Muscle of leg (tissue), 11 donors: ENCODE results near the gene TLR2. TPM values are rescaled to one million over a fixed set of nuclear protein-coding genes. Genes with fewer than 3 reads are reported as not detected.
A peak's percentile ranks its signal among the peaks of the same experiment; 100 is the strongest.

ENCODE experiments used
- DNase-seq: peaks from one replicate; pipeline ENCODE4 v3.0.0; 2013
- H3K27ac ChIP-seq: one replicate; pipeline ENCODE4 v1.5.1; 2013; ENCODE audit warnings: mild to moderate bottlenecking, low read length, control low read depth
- H3K27me3 ChIP-seq: one replicate; pipeline ENCODE4 v1.6.1; 2013; ENCODE audit warnings: low read length; ENCODE audit not compliant: control insufficient read depth, insufficient read depth
- H3K36me3 ChIP-seq: one replicate; pipeline ENCODE4 v1.6.1; 2013; ENCODE audit warnings: low read length; ENCODE audit not compliant: control insufficient read depth, insufficient read depth
- H3K4me1 ChIP-seq: one replicate; pipeline ENCODE4 v1.6.1; 2013; ENCODE audit warnings: low read length; ENCODE audit not compliant: control insufficient read depth, insufficient read depth
- H3K4me3 ChIP-seq: one replicate; pipeline ENCODE4 v1.5.1; 2013; ENCODE audit warnings: low read length, control low read depth
- H3K9me3 ChIP-seq: replicated peaks from 2 replicates; pipeline ENCODE4 v1.6.1; 2013; ENCODE audit warnings: low read depth, low read length; ENCODE audit not compliant: control insufficient read depth
- WGBS: methylation state at CpG from one replicate; pipeline ENCODE4 v1.1.5; 2013; ENCODE audit warnings: missing lambda C conversion rate; ENCODE audit not compliant: insufficient coverage; 5-methylcytosine and 5-hydroxymethylcytosine counted together
- polyA plus RNA-seq, 8 donors: library from polyadenylated mRNA; unstranded; fragments of 120-200 nt; gene quantifications; one replicate each; pipeline versions ENCODE4 v1.2.1 to v1.2.3, GENCODE V29; 2013; ENCODE audit warnings: inconsistent platforms in 1 of 8, low replicate concordance in 1 of 8; ENCODE audit not compliant: insufficient read length in 8 of 8, insufficient read depth in 1 of 8
- total RNA-seq: library from RNA; stranded (reverse); fragments of 120-200 nt; gene quantifications from one replicate; pipeline ENCODE4 v1.2.4, GENCODE V29; 2013

Gene TLR2
- total and polyA plus RNA-seq, 9 donors = 1.5 to 3.6 (median 2.5) TPM

DNA sequence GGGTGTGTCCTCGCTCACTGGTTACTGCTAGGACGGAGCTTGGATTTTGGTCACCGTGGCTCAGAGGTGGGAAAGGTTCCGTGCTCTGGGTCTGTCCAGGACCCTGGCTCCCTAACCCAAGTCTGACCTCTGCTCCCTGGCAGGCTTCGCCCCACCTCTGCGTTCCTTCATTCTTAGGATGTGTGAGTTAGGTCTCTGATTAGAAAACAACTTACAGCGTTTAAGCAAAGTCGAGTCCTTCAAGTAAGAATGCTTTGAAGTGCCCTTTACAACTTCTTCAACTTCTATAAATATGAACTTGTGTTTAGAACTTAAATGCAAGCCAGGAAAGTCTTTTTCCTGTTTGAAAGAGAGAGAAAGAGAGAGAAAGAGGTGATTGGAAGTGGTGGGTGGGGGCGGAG, 891 bp downstream of the TLR2 start:
- 20% methylated on average over 2 of the region's 9 CpGs for WGBS
- Histone ChIP-seq H3K9me3 (peaks cover 4% of the 10 kb centered on the region), H3K27me3 (peaks cover 22% of the 10 kb centered on the region), H3K27ac (no peak overlapping the region), H3K4me1 (peaks cover 17% of the 10 kb centered on the region), H3K36me3 (no peaks in the 10 kb centered on the region), H3K4me3 (peak overlapping the region; percentile 68)
- DNase-seq = no peak

DNA sequence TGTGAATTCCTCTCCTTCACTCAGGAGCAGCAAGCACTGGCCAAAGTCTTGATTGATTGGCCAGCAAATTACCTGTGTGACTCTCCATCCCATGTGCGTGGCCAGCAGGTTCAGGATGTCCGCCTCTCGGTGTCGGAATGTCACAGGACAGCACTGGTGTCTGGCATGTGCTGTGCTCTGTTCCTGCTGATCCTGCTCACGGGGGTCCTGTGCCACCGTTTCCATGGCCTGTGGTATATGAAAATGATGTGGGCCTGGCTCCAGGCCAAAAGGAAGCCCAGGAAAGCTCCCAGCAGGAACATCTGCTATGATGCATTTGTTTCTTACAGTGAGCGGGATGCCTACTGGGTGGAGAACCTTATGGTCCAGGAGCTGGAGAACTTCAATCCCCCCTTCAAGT, 20.4 kb downstream of the TLR2 start:
- Histone ChIP-seq H3K36me3 (no peaks in the 10 kb centered on the region), H3K4me1 (no peaks in the 10 kb centered on the region)
- 87% methylated on average over 5 of the region's 7 CpGs for WGBS

GRCh38 chr4:153705743-153706468, 21.8 kb downstream of the TLR2 start:
- Histone ChIP-seq H3K4me3 (no peak overlapping the region), H3K27me3 (no peaks in the 10 kb centered on the region), H3K9me3 (no peaks in the 10 kb centered on the region), H3K4me1 (no peaks in the 10 kb centered on the region), H3K27ac (no peak overlapping the region), H3K36me3 (no peaks in the 10 kb centered on the region)
- WGBS = 100% methylated on average over 1 of the region's 2 CpGs
- peak; percentile 25 for DNase-seq

More for the DNA sequence above, 20.4 kb downstream of the TLR2 start:
- Histone ChIP-seq H3K9me3 (no peaks in the 10 kb centered on the region), H3K27me3 (no peaks in the 10 kb centered on the region), H3K4me3 (no peak overlapping the region), H3K27ac (no peak overlapping the region)
- DNase-seq = no peak

DNA sequence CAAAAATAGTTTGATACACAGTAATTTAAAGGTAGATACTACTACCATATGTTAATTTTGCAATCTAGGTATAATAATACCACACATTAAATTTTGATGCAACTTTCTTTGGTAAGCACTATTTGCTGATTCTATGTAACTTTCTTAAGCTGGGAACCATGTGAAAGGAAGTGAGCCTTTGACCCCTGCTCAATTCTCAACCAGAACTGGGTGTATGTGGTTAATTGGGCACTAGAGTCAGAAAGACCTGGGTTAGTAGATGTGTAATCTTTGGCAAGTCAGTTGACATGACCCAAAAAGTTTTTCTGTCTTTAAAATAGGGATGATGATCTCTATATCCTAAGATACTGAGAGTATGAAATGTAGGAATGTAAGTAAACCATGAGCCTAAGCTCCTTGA, 22.4 kb downstream of the TLR2 start:
- Histone ChIP-seq H3K27ac (no peak overlapping the region), H3K4me1 (no peaks in the 10 kb centered on the region), H3K36me3 (no peaks in the 10 kb centered on the region), H3K27me3 (no peaks in the 10 kb centered on the region), H3K4me3 (no peak overlapping the region), H3K9me3 (no peaks in the 10 kb centered on the region)
- DNase-seq = no peak

DNA sequence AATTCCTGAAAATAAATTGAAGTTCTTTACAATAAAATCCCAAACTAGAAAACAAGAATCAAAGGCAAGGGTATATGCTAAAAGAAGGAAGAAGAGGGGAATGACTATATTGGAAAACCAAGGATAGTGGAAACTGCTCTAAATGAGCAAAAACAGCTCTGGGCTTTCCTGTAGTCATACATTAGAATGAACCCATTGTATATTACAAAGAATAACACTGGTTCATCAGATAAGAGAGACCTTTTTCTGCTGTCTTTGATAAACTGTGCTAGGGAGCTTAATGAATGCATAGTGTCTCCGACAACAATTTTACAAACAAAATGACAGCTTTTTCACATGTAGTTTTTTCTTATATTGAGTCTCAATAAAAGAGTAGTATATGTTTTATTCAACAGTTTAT, 26.6 kb downstream of the TLR2 start:
- H3K9me3 ChIP-seq = no peaks in the 10 kb centered on the region
- no peaks in the 10 kb centered on the region for H3K4me1 ChIP-seq
- no peak for DNase-seq
- WGBS = no CpG with 5 or more reads among the region's 1 CpG
- no peak overlapping the region for H3K4me3 ChIP-seq
- no peak overlapping the region for H3K27ac ChIP-seq
- H3K27me3 ChIP-seq = no peaks in the 10 kb centered on the region
- no peaks in the 10 kb centered on the region for H3K36me3 ChIP-seq

DNA sequence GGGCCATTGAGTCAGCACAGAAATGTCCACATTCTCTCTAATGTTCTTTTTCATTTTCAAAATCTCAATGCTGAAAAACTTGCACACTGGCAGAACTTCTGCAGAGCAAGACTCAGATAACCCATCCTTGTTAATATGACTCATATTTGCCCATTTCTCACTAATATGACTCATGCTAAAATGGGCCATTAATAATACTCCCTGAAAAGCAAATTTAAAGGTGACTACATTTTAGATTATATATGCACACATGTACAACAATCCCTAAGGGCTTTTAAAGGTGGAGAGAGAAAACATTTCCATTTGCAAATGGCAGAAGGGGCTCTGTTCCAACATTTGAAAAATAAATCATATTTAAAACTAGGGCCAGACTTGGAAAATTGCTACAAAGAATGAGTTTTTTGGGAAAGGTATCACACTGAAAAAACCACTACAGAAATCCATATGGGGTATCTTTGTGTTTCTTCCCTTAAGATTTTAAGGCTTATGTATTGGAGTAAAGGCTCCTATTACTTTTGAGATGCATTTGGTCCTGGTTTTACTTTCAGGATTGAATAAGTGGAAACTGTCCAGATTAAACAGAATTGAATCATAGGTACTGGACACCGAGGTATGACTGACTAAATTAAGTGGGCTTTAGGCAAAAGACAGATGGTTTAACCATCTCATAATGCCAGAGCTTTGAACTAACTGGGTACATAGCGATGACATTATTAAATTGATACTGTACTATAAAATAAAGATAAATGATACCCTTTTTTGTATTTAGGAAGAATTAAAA, 30.0 kb downstream of the TLR2 start:
- Histone ChIP-seq H3K4me3 (no peak overlapping the region), H3K9me3 (no peaks in the 10 kb centered on the region), H3K4me1 (no peaks in the 10 kb centered on the region), H3K36me3 (no peaks in the 10 kb centered on the region), H3K27ac (no peak overlapping the region), H3K27me3 (no peaks in the 10 kb centered on the region)
- peak; percentile 40 for DNase-seq
- WGBS = no CpG with 5 or more reads among the region's 2 CpGs

DNA sequence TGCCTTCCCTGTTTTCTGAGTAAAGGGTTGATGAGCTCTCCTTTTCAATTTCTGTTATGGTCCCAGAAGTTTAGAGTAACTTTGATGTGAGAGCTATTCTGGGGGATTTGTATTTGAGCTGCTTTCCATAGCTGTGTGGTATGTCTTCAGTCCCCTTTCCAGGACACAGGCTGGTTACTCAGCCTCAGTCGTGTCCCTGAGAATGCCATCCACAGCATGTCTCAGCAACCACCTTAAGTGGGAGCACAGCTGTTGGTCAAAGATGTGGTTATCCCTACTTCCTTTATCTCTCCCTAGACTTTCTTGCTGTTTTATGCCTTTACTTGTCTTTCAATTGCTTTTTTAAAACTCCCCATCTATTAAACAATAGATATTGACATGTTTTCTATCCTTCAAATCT, 38.0 kb downstream of the TLR2 start:
- H3K9me3 ChIP-seq = no peaks in the 10 kb centered on the region
- H3K4me1 ChIP-seq = peaks cover 3% of the 10 kb centered on the region
- WGBS = 43% methylated on average over 1 of the region's 1 CpG
- DNase-seq = no peak
- H3K36me3 ChIP-seq = no peaks in the 10 kb centered on the region
- no peak overlapping the region for H3K4me3 ChIP-seq
- H3K27me3 ChIP-seq = no peaks in the 10 kb centered on the region
- no peak overlapping the region for H3K27ac ChIP-seq

- H3K27me3 ChIP-seq = no peaks in the 10 kb centered on the region
- no peak overlapping the region for H3K27ac ChIP-seq
- WGBS = no CpG with 5 or more reads among the region's 5 CpGs
- peaks cover 3% of the 10 kb centered on the region for H3K4me1 ChIP-seq
- H3K36me3 ChIP-seq = no peaks in the 10 kb centered on the region
- no peak overlapping the region for H3K4me3 ChIP-seq
- no peaks in the 10 kb centered on the region for H3K9me3 ChIP-seq
- DNase-seq = no peak
These were observed 40.5 kb downstream of the TLR2 start for GRCh38 chr4:153724606-153725005.

DNA sequence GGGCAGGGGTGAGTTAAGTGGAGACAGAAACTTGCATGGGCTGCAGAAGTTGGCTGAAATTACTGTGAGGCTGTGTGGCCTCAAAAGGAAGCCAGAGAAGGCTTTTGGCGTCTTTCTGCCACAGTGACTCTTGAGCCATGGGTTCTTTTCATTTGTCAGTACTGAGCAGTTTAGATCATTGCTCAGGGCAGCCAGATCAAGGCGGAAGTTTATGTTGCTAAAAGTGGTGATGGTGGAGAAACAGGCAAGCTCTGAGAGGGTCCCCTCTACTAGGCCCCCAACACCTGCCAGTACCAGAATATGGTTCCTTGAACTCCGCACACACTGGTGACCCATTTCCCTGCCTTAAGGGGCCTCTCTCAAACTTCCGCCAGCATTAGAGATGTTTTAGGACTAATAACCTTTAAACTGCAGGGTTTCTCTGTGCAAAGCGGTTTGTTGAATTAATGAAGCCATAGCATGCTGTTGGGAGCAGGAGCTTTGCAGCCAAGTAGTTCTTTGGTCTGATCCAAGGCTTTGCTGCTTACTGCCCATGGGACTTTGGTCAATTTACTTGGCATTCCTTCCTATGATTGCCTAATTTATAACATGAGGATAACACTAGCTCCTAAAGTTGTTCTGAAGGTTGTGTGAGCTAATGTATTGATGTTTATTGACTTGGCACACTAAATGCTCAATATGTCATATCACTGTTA, 41.2 kb downstream of the TLR2 start:
- H3K4me3 ChIP-seq = no peak overlapping the region
- H3K4me1 ChIP-seq = peaks cover 3% of the 10 kb centered on the region
- no peaks in the 10 kb centered on the region for H3K36me3 ChIP-seq
- DNase-seq = peak; percentile 79
- peak overlapping the region; percentile 20 for H3K27ac ChIP-seq
- WGBS = 56% methylated on average over 3 of the region's 5 CpGs
- H3K27me3 ChIP-seq = no peaks in the 10 kb centered on the region
- H3K9me3 ChIP-seq = no peaks in the 10 kb centered on the region

DNA sequence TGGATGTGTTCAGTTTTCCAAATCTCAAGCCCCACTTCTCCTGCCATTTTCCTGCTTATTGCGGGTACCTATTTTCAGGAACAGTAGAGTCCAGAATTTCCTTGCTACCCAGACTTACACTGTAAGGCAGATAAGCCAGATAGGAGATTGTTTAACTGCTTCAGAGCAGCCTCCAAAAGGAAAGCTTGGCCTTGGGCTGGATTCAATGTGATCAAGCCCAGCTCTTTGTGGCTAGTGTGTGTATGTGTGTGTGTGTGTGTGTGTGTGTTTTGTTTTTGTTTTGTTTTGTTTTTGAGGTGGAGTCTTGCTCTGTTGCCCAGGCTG, 41.7 kb downstream of the TLR2 start:
- Histone ChIP-seq H3K27ac (no peak overlapping the region), H3K36me3 (no peaks in the 10 kb centered on the region)
- no peak for DNase-seq

More for the DNA sequence above, 41.7 kb downstream of the TLR2 start:
- Histone ChIP-seq H3K27me3 (no peaks in the 10 kb centered on the region), H3K9me3 (no peaks in the 10 kb centered on the region), H3K4me3 (no peak overlapping the region), H3K4me1 (peaks cover 3% of the 10 kb centered on the region)
- WGBS = 60% methylated on average over 1 of the region's 1 CpG
